Testis (tissue), 3 donors: ENCODE data around the gene TMEM168. TPM values are rescaled to one million over a fixed set of nuclear protein-coding genes. Genes with fewer than 3 reads are reported as not detected.
"Not testable (repeated sequence)": the region's sequence is repeated elsewhere in the genome, so short reads cannot be mapped to it uniquely, and the experiment has no call there.

Source experiments
- DNase-seq: peaks from one replicate; pipeline ENCODE4 v3.0.0-alpha.2; 2019
- H3K27ac ChIP-seq, 2 donors: fragments of 200-600 bp; sonication (generic); one replicate each; pipeline ENCODE4 v1.5.1; 2019
- H3K27me3 ChIP-seq: fragments of 200-600 bp; sonication (generic); one replicate; pipeline ENCODE4 v1.5.1; 2019
- H3K36me3 ChIP-seq: fragments of 200-600 bp; sonication (generic); one replicate; pipeline ENCODE4 v1.5.1; 2017; ENCODE audit warnings: low read depth; ENCODE audit errors: missing control alignments
- H3K4me1 ChIP-seq: fragments of 200-600 bp; sonication (generic); one replicate; pipeline ENCODE4 v1.5.1; 2019
- H3K4me3 ChIP-seq, 2 donors: fragments of 200-600 bp; sonication (generic); one replicate each; pipeline ENCODE4 v1.5.1; 2017 to 2019
- H3K9me3 ChIP-seq: fragments of 200-600 bp; sonication (generic); one replicate; pipeline ENCODE4 v1.5.1; 2017
- CTCF ChIP-seq, 3 experiments: fragments of 450-650 bp in 2 of 3; fragments of 200-600 bp in 1 of 3; sonication (generic) in 1 of 3; IDR thresholded peaks; one replicate each; pipeline ENCODE4 v1.5.1; 2016 to 2019; ENCODE audit warnings: antibody characterized with exemption in 3 of 3, mild to moderate bottlenecking in 2 of 3, moderate library complexity in 1 of 3
- POLR2A ChIP-seq: fragments of 450-650 bp; IDR thresholded peaks from one replicate; pipeline ENCODE4 v1.6.1; 2017; ENCODE audit warnings: antibody characterized with exemption, mild to moderate bottlenecking, moderate library complexity
- WGBS, 2 donors: methylation state at CpG; one replicate each; pipeline ENCODE4 v1.1.5; 2018; 5-methylcytosine and 5-hydroxymethylcytosine counted together
- intact Hi-C: fragments of 100-400 bp; cut with DNase I; formaldehyde crosslinking; loops from one replicate; pipeline ENCODE4 v1.15.1; 2023; ENCODE audit warnings: low total_unique reads
- polyA plus RNA-seq: library from polyadenylated mRNA; stranded (reverse); fragments of 350-450 nt; fragmentation: Illumina TruSeq; extraction: RNeasy Lipid Tissue Mini Kit (QIAGEN cat#74804); gene quantifications from one replicate; pipeline ENCODE4 v1.2.3, GENCODE V29; 2014; ENCODE audit warnings: low read depth, low replicate concordance; ENCODE audit not compliant: insufficient read depth
- total RNA-seq, 2 donors: library from RNA; depleted of rRNA; stranded (reverse); fragments of >200 nt; gene quantifications; one replicate each; pipeline ENCODE4 v1.2.3, GENCODE V29; 2016

Gene TMEM168
- total and polyA plus RNA-seq, 3 donors from 2014 or later = 21.4 to 31.7 (median 26.1) TPM

DNA sequence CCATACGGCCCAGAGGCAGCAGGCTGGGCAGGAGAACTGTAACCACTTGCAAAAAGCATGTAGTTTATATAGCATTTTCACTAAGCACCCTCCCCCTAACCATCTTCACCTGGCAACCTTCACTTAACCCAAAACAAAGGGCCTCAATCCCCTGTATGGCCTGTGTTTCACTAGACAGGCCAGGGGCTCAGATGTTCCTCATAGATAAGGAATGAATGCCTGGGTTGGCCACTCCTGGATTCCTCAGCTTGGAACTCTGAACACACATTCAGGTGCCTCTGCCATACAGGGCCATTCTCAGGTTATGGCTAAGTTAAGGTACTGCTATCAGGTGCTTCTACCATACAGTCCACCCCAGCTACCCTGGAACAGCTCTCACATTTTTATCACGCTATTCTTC, 10.3 kb upstream of the TMEM168 start:
- Histone ChIP-seq H3K9me3 (no peaks in the 10 kb centered on the region), H3K4me3 (no peak overlapping the region), H3K27me3 (no peaks in the 10 kb centered on the region), H3K36me3 (no peaks in the 10 kb centered on the region), H3K27ac (no peak overlapping the region), H3K4me1 (no peaks in the 10 kb centered on the region)
- 86 to 88% methylated on average over 2 of the region's 2 CpGs for WGBS, 2 donors
- intact Hi-C loops = no loop called here
- DNase-seq = no peak
- TF ChIP-seq POLR2A (no peak), CTCF (IDR thresholded peaks at IDR 0.05) (no peak)

- Histone ChIP-seq H3K27me3 (no peaks in the 10 kb centered on the region), H3K9me3 (no peaks in the 10 kb centered on the region), H3K4me1 (no peaks in the 10 kb centered on the region), H3K4me3 (no peak overlapping the region), H3K27ac (no peak overlapping the region), H3K36me3 (no peaks in the 10 kb centered on the region)
- TF ChIP-seq CTCF (IDR thresholded peaks at IDR 0.05) = no peak
- TF ChIP-seq POLR2A = no peak
- 68 to 71% methylated on average over 3 of the region's 3 CpGs for WGBS, 2 donors
- DNase-seq = no peak
- intact Hi-C loops = no loop called here
Measured at GRCh38 chr7:112799448-112800120, 9.4 kb upstream of the TMEM168 start.

GRCh38 chr7:112798274-112799159, 8.3 kb upstream of the TMEM168 start:
- Histone ChIP-seq H3K4me1 (no peaks in the 10 kb centered on the region), H3K36me3 (no peaks in the 10 kb centered on the region), H3K27me3 (no peaks in the 10 kb centered on the region), H3K27ac (no peak overlapping the region), H3K4me3 (no peak overlapping the region), H3K9me3 (no peaks in the 10 kb centered on the region)
- TF ChIP-seq POLR2A (no peak), CTCF (IDR thresholded peaks at IDR 0.05) (no peak)
- intact Hi-C loops = no loop called here
- DNase-seq = no peak
- 47 to 65% methylated on average over 2 of the region's 2 CpGs for WGBS, 2 donors

DNA sequence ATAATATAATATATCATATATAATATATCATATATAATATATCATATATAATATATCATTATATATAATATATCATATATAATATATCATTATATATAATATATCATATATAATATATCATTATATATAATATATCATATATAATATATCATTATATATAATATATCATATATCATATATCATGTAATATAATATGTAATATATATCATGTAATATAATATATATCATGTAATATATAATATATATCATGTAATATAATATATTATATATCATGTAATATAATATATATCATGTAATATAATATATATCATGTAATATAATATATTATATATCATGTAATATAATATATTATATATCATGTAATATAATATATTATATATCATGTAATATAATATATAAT, 6.4 kb upstream of the TMEM168 start:
- intact Hi-C loops, H3K4me3 ChIP-seq, H3K9me3 ChIP-seq, H3K36me3 ChIP-seq, H3K27me3 ChIP-seq, H3K4me1 ChIP-seq, DNase-seq, H3K27ac ChIP-seq: not testable (repeated sequence)

- Histone ChIP-seq H3K9me3 (no peaks in the 10 kb centered on the region), H3K27me3 (no peaks in the 10 kb centered on the region), H3K4me1 (peaks cover 13% of the 10 kb centered on the region), H3K4me3 (no peak overlapping the region), H3K27ac (no peak overlapping the region), H3K36me3 (no peaks in the 10 kb centered on the region)
- WGBS, 2 donors = 57 to 69% methylated on average over 3 of the region's 3 CpGs
- TF ChIP-seq POLR2A (no peak), CTCF (IDR thresholded peaks at IDR 0.05) (no peak)
- DNase-seq = no peak
- intact Hi-C loops = no loop called here
Measured at GRCh38 chr7:112792441-112792840, 2.2 kb upstream of the TMEM168 start.
